Dermis blood vessel endothelial cell (primary cell): ENCODE results near the gene FBLN1. TPM values are rescaled to one million over a fixed set of nuclear protein-coding genes. Genes with fewer than 3 reads are reported as not detected.
A peak's percentile ranks its signal among the peaks of the same experiment; 100 is the strongest.
"Not testable (repeated sequence)": the region's sequence is repeated elsewhere in the genome, so short reads cannot be mapped to it uniquely, and the experiment has no call there.

Experiments
- DNase-seq: peaks from one replicate; pipeline ENCODE4 v3.0.0; 2010
- total RNA-seq: library from RNA; depleted of rRNA; stranded (reverse); fragments of >200 nt; gene quantifications from 2 replicates; pipeline ENCODE4 v1.2.3, GENCODE V29; 2014

The FBLN1 gene
- total RNA-seq, 1 donor from 2014 or later, result 0.34 TPM

DNA sequence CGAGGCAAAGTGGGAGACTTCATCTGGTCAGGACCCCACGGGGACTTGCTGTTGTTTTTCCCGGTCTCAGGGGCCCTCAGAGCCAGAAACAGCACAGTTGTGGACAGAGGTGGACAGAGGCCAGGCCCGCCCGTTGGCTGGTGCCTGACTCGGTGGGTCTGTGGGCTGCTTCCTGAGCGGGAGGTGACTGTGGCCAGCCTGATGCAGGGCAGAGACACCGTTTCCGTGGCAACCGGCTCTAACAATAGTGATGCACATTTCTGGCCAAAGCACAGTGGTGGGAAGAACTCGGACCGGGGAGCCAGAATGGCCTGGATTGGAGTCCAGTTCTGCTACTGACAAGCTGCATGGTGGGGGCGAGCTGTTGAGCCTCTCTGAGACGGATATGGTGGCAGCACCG, 110.3 kb downstream of the FBLN1 start:
- DNase-seq, result no peak

DNA sequence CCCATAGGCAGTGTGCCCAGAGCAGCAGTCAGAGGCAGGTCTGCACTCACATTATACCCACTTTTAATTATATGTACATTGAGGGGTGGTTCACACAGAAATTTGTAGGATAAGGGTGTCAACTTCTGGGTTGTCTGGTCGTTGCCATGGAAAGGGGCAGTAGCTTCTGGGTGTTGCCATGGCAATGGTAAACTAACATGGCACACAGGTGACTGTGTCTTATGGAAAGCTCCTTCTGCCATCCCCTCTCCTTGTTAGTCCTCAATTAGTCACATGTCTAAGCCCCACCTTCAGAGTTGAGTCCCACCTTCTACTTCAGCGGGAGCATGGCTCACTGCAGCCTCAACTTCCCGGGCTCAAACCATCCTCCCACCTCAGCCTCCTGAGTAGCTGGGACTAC, 112.7 kb downstream of the FBLN1 start:
- DNase-seq, result no peak

DNA sequence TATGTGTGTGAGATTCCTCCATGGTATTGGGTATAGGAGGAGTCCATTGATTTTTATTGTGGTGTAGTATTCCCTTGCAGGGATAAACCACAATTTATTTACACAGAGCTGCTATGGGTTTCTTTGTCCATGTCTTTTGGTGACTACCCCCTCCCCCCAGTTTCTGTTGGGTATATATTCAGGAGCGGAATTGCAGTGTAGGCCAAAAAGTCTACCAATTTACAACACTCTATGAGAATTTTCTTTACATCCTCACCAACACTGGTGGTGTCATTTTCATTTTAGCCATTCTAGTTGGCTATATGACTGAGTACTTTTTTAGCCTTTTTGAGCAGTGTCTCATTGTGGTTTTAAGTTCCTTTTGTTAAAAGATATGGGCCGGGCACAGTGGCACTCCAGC, 113.7 kb downstream of the FBLN1 start:
- DNase-seq, result no peak

DNA sequence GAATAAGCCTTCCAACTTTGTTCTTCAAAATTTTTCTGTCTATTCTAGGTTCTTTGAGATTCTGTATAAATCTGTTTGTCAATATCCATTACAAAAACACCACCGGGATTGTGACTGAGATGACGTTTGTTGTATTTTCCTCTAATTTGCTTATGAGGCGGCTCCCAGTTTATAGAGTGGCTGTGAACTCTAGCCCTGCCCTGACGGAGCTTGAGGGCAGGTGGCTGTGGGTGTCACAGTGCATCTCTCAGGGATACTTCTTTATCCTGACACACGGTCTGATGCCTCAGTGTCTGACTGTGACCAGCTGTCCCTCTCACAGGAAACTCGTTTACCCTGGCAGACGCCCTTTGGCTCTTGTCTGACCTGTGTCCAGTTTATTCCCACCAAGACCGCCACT, 115.3 kb downstream of the FBLN1 start:
- no peak for DNase-seq

DNA sequence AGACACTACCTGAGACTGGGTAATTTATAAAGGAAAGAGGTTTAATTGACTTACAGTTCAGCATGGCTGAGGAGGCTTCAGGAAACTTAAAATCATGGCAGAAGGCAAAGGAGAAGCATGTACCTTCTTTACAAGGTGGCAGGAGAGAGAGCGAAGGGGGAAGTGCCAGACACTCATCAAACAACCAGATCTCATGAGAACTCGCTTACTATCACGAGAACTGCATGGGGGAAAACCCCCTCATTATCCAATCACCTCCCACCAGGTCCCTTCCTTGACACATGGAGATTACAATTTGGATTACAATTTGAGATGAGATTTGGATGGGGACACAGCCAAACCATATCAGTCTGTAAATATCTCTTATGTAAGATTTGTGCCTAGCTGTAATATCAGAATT, 118.0 kb downstream of the FBLN1 start:
- DNase-seq, result no peak

DNA sequence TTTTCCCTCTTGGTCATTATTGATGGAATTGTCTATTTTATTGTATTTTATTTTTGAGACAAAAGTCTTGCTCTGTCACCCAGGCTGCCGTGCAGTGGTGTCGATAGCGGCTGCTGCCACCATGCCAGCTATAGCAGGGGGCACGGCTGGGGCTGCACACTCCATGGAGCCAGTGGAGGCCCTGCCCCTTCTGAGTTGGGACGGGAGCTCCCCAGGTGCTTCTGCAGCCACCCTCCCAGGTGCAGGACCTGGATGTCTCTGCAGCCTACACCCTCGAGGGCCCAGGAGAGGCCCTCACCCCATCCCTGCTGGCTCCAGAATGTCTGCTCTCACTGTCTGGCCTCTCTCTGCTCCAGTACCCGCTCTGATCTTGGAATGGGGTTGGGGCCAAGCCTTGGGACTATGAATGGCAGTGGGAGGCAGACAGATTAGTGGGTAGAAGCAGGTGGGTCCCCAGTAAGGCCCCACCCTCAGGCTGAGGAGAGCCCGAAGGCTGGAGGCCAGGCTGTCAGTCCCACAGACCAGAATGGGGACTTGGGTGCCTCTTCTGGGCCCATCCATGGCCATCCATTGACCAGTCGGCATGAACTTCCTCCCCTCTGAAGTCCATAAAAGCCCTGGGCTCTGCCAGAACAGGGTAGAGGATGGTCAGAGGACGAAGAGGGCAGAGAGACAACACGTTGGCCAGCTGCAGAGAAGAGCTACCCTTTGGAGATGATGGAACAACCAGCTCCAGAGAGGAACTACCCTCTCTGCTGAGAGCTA, 119.3 kb downstream of the FBLN1 start:
- DNase-seq, result no peak

DNA sequence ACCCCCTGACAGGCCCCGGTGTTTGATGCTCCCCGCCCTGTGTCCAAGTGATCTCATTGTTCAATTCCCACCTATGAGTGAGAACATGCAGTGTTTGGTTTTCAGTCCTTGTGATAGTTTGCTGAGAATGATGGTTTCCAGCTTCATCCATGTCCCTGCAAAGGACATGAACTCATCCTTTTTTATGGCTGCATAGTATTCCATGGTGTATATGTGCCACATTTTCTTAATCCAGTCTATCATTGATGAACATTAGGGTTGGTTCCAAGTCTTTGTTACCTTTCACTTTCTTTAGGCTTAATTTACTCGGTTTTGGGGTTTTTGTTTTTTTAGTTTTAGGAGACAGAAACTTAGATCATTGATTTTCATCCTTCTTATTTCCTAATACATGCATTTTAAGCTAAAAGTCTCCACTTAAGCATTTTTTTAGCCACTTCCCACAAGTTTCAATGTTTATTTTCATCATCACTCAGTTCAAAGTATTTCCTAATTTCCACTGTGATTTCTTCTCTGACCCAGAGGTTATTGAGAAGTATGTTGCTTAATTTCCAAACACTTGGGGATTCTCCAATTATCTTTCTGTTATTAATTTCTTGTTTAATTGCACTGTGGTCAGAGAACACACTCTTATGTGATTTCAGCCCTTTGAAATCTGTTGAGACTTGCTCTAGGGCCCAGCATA, 120.9 kb downstream of the FBLN1 start:
- not testable (repeated sequence) for DNase-seq

DNA sequence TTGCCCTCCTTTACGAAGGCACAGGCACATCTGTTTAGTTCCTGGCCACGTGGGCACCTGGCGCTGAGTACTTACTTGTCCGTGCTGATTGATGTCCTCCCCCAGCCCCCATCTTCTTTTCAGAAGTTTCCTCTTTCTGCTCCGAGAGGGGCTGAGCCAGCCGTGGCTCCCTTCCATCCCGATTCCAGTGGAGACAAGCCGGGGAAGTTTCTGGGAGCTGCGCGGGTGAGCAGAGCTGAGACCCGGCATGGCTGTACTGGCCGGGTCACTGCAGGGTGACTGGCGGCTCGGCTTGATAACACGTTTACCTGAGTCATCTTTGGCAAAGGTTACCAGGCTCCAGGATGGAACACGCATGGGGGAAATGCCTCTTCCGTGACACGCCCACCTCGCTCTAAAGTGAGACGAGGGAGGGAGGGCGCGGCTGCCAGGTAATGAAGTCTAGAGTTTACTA, 123.5 kb downstream of the FBLN1 start:
- no peak for DNase-seq

DNA sequence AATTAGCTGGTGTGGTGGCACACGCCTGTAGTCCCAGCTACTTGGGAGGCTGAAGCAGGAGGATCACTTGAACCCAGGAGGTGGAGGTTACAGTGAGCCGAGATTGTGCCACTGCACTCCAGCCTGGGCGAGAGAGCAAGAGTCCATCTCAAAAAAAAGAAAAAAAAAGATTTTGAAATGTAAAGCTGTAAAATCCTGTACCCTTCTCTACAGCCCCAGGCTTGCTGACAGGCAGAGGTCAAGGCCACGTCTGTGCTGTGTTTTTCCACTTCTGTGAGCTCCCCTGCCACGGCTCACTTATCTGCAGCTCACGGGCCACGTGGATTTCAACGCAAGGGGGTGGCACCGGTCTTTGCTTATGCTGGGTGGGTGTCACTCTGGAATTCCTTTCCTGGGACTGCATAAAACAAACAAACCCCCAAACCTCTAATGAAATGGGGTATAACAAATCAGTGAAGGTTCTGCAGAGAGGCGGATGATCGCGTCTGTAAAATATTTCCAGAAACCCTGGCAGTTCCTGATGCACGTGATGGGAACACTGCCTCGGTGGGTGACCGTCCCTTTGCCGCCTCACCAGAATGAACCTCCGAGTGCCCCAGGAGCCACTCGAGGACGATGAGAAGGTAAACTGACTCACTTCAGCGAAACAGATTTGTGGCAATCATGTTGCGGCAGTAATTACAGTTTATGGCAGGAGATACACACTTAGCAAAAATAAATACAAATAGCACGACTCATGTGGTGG, 125.0 kb downstream of the FBLN1 start:
- no peak for DNase-seq

DNA sequence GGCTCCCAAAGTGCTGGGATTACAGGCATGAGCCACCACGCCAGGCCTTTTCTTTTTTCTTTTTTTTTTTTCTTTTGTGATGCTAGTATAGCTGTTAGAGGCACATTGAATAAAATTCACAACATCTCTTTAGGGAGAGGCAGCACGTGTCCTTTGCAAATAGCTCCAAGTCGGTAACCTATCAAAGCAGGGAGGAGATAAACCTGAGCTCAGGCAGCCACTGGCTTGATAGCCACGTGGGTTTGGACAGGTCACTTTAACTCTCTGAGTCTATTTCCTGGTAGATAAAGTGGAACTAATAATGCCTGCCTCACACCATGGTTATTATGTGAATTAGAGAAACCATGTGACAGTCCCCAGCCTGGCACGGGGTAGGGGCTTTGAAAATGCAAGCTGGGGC, 125.8 kb downstream of the FBLN1 start:
- DNase-seq, result no peak

DNA sequence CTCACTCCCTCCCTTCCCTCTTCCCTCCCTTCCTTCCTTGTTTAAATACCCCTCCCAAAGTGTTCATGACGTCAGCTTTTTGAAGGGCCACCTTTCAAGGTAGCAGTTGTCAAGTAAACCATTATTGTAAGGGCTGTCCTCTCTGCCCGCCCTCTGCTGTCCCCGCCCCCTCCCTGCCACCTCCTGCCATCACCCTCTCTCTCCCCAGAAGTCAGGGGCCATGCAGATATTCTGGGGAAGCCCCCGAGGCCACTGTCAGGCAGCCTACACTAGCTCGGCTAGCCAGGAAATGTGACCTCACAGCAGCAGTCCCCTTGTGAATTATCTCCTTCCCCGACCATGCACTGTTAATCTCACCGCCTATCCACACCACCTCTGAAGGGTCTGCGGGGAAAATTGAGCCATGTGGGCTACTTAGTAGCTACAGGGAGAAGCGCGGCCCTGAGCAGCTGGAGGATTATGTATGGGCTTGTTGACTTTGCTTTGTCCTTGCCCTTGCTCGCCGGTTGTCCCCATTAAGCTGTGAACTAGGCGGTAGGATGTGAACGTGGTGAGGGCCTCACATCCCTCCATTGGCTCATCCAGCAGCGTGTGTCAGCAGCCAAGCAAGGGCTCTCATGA, 126.9 kb downstream of the FBLN1 start:
- no peak for DNase-seq

DNA sequence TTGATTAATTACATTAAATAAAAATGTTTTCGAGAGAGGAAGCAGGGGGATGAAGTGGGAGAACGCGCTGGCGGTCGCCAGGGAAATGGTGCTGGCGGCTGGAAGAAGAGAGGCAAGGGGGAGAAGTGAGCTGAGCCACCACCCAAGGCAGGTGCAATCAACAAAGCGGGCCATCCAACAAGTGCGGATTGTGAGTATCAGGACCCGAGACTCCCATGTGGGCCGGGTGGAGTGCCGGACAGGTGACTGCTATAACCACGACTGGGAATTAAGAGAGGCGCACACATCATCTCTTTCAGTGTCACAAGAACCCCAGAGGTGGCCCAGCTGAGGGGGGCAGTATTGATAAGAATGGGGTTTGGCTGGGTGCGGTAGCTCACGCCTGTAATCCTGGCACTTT, 127.8 kb downstream of the FBLN1 start:
- no peak for DNase-seq

DNA sequence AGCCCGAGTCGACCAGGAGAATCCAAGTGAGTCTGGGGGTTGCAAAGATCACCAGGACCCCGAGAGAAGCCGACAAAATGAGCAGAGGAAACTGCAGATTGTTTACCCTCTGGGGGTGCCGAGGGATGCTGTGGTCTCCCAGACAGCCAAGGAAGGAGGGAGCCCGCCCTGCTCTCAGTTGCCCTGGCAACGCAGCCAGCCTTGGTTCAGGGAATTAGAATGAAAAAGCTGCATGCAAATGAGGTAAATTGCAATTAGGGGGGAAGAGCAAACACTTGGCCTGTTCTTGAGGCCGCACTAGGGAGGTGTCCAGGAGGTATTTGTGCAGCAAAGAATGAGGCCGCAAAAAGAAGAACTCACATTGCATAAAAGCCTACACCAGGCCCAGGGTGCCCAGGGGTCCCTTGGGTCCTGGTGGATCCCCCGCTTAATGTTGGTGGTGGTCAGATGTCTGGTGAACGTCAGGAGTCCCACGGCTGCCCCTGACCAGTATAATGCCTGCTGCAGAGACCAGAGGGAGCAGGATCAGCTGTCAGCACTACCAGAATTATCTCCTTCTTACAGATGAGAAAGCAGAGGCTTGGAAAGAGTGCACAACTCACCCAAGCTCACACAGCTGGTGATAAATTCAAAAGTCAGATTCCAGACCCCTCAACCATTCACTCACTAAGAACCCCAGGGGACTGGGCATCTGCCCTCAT, 128.6 kb downstream of the FBLN1 start:
- DNase-seq, result no peak

DNA sequence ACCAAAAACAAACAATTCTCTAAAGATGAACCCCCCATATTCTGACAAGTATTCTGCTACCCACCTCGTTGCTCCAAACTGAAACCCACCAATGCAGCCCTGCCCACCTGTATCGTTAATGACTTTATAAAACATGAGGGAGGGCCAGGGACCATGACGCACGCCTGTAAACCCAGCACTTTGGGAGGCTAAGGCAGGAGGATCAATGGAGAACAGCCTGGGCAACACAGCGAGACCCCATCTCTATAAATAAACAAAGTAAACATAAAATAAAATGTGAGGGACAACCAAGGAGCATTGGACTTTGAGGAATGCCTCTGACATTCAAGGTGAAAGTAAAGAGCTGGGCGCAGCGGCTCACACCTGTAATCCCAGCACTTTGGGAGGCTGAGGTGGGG, 129.2 kb downstream of the FBLN1 start:
- no peak for DNase-seq

DNA sequence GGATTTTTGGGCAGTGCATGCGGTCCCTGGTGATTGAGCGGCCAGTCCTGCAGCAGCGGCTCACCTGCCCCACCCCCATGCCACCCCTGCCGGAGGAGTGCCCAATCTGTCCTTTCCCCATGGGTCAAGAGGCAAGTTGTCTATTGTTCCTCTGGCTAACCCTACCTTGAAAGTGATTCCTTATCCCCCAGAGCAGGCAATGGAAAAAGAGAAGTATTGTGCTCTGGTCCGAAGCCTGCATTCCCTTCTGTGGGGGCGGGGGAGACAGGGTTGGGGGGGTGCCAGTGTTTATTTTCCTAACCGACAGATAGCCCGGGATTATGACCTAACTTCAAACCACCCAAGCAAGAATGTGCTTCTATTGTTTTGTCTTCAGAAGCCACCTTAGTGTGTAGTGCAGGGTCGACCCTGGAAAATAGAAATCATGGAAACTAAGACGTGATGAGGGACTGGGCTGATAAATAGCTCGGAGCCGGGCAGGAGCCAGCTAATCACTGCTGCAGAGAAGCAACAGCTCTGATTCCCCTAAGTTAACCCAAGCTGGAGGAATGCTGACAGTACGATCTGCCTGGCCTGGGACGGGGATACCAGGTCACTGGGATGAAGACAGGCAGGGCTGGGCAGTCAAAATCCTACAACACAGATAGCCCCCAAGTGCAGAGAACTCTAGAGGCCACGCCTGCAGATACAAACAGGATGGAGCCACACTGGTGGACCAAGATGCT, 130.3 kb downstream of the FBLN1 start:
- peak; percentile 17 for DNase-seq

DNA sequence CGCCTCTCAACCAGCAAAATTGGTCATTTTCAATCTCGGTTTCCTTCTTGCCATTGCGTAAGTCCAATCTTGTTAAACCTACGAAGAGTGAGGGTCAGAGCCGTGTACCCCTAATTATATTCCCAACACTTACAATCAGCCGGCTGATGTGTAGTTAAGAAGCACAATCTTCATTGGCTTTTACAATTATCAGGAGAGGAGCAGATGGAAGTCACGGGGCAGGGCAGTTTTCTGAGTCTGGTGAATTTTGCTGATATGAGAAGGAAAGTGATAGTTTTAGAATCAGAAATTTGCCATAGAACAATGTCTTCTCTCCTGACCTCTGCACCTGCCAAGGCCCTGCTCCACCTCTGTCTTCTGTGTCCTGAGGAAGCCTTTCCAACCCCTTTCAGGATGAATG, 134.0 kb downstream of the FBLN1 start:
- DNase-seq, result no peak

DNA sequence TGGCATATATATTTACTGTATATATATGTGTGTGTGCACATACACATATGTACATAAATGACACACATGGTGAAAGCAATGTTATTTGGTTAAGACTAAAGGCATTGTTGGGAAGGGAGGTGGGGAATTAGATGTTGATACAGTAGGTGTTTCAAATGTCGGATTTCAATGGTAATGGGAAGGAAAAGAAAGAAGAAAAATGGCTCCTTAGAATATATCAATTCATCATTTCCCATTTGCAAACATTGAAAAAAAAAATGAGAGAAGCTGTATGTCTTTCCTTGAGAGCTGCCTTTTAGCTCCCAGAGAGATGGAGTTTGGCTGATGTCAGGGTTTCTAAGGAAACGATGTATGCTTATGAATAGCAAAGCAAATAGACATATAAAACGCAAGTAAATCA, 135.5 kb downstream of the FBLN1 start:
- DNase-seq, result no peak

DNA sequence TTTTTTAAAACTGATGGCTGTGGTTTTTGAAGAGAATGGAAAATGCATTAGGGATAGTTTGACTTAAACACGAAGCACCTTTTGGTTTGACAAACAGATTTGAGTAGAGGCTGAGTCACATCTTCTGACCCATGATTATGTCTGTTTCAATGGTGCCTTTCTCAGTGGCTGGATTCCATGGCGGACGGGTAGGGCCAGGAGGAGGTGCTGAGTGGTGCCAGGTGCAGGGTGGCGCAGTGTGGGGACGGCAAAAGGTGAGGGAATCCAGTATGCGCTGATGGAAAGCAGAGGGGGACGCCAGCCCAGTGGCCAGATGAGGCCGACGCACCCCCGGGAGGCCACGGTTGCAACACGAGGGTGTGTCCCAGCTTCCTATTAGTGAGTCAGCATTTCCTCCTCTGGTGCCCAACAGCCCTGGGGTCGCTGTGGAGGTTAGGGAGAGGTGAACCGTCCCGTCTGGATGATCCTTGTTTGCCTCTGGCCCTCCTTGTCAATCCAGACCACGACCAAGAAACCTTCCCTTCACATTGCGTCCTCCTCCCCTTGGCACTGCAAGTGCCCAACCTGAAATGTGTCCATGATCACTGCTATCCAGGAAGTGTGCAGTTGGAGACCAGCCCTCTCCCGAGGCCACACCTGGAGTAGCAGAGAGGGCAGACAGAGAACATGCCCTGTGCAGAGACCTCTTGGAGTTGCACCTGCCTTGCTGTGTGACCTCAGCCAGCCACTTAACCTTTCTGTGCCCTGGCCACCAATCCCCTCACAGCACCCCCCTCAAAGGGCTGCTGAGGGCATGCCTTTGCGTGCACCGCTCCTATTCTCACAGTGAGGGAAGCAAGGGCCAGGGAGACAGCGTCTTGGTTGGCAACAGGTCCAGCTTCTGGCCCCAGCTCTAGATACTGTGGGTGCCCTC, 136.4 kb downstream of the FBLN1 start:
- DNase-seq, result peak; percentile 32

DNA sequence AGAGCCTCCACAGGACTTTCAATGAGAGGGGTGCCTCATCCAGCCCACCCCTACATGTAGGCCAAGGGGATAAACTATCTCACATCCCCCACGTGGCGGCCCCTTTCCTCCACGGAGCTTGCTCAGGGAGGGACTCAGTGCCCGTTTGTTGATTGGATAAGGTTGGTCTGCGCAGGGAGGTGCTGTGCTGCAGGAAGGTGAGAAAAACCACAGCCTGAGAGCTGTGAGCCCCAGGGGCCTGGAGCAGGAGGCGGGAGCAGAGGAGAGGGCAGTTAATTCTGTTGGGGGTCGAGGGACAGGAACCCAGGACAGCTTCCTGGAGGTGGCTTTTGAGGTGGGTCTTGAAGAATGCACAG, 137.0 kb downstream of the FBLN1 start:
- no peak for DNase-seq

DNA sequence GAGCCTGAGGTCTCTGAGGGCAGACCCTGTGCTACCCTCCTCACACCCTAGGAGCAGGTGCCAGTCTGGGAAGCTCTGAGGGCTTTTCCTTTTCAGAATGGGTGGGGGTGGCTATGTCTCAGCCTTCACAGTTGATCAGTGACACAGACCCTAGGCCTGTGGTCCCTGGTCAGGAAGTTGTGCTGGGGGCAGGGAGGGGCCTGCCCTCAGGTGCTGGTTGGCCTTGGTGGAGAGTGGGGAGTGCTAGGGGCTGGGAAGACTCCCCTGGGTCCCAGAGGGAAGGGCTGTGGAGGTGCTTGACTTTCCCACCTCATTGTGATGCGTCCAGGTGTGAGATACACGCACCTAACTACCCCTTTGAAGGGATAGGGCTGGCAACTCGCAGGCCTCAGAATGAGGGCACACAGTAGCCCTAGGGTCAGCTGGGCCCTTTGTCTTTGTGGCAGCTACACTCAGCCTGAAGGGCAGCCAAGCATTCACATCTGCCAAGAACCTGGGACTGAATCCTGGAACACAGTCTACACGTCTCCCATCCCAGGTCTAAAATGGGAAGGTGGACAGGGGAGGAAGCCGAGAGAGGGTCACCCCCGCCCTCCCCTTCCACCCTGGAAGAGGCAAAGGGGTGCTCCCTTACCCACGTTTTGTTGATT, 137.7 kb downstream of the FBLN1 start:
- DNase-seq, result no peak
